SU-DHL-6 (cell line): ENCODE data around the gene SHISA9.

Experiments used
- CTCF ChIP-seq: fragments of 200-600 bp; sonication (generic); IDR thresholded peaks from one replicate; pipeline ENCODE4 v1.5.1; 2017; ENCODE audit warnings: antibody characterized with exemption, mild to moderate bottlenecking, low read length, moderate library complexity; ENCODE audit not compliant: insufficient read depth, poor library complexity, severe bottlenecking
- EZH2phosphoT487 ChIP-seq: fragments of 200-600 bp; sonication (generic), shearing (Covaris generic); conservative IDR thresholded peaks from 2 replicates; pipeline ENCODE4 v1.6.1; 2018; ENCODE audit warnings: mild to moderate bottlenecking, antibody characterized with exemption, low read length, moderate library complexity, mixed read lengths

GRCh38 chr16:13153696-13154095 is 252.3 kb downstream of the SHISA9 start:
- TF ChIP-seq CTCF (no peak), EZH2phosphoT487 (no peak)
